Measurements from ENCODE around the gene ZNF189.
A peak's percentile ranks its signal among the peaks of the same experiment; 100 is the strongest.

The ZNF189 gene

GRCh38 chr9:101455656-101456240 is 57.1 kb downstream of the ZNF189 start:
- no peaks in the 10 kb centered on the region for H3K4me1 ChIP-seq (ENCODE audit: insufficient read depth, low read length, poor library complexity, severe bottlenecking)
- H3K9me3 ChIP-seq (ENCODE audit: insufficient read depth, low read depth, low read length): no peaks in the 10 kb centered on the region
- H3K27me3 ChIP-seq (ENCODE audit: insufficient read depth, low read length, poor library complexity, severe bottlenecking): no peaks in the 10 kb centered on the region
- TF ChIP-seq EZH2phosphoT487 (IDR thresholded peaks at IDR 0.05; ENCODE audit: borderline replicate concordance): no peak
- TF ChIP-seq, protein P1, sequence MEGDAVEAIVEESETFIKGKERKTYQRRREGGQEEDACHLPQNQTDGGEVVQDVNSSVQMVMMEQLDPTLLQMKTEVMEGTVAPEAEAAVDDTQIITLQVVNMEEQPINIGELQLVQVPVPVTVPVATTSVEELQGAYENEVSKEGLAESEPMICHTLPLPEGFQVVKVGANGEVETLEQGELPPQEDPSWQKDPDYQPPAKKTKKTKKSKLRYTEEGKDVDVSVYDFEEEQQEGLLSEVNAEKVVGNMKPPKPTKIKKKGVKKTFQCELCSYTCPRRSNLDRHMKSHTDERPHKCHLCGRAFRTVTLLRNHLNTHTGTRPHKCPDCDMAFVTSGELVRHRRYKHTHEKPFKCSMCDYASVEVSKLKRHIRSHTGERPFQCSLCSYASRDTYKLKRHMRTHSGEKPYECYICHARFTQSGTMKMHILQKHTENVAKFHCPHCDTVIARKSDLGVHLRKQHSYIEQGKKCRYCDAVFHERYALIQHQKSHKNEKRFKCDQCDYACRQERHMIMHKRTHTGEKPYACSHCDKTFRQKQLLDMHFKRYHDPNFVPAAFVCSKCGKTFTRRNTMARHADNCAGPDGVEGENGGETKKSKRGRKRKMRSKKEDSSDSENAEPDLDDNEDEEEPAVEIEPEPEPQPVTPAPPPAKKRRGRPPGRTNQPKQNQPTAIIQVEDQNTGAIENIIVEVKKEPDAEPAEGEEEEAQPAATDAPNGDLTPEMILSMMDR (conservative IDR thresholded peaks at IDR 0.05; ENCODE audit: low read length): no peak
- no peaks in the 10 kb centered on the region for H3K9me2 ChIP-seq (replicated peaks; ENCODE audit: low read depth, low read length)
- H3K36me3 ChIP-seq (ENCODE audit: insufficient read depth, low read length): no peaks in the 10 kb centered on the region
- no peak overlapping the region for H3K4me2 ChIP-seq (ENCODE audit: low read depth, low read length, poor library complexity, severe bottlenecking)
- H3K4me3 ChIP-seq (ENCODE audit: low read length, poor library complexity, severe bottlenecking): no peak overlapping the region
- H3F3A ChIP-seq (ENCODE audit: low read depth): no peaks in the 10 kb centered on the region
- no peaks in the 10 kb centered on the region for H4K20me1 ChIP-seq (ENCODE audit: insufficient read depth, low read length, poor library complexity, severe bottlenecking)
- no peaks in the 10 kb centered on the region for H3K79me2 ChIP-seq (ENCODE audit: insufficient read depth, low read length)
- no peak overlapping the region for H2AFZ ChIP-seq (ENCODE audit: low read length)
- no peak overlapping the region for H3K9ac ChIP-seq (ENCODE audit: low read depth, low read length, poor library complexity, severe bottlenecking)

- H2AFZ ChIP-seq (ENCODE audit: low read length): no peak overlapping the region
- no peaks in the 10 kb centered on the region for H3K27me3 ChIP-seq (ENCODE audit: insufficient read depth, low read length, poor library complexity, severe bottlenecking)
- no peak overlapping the region for H3K9ac ChIP-seq (ENCODE audit: low read depth, low read length, poor library complexity, severe bottlenecking)
- H3K4me2 ChIP-seq (ENCODE audit: low read depth, low read length, poor library complexity, severe bottlenecking): no peak overlapping the region
- H3K4me3 ChIP-seq (ENCODE audit: low read length, poor library complexity, severe bottlenecking): no peak overlapping the region
- H3F3A ChIP-seq (ENCODE audit: low read depth): no peaks in the 10 kb centered on the region
- TF ChIP-seq, protein P1 (conservative IDR thresholded peaks at IDR 0.05; ENCODE audit: low read length): peak; percentile 45
- TF ChIP-seq EZH2phosphoT487 (IDR thresholded peaks at IDR 0.05; ENCODE audit: borderline replicate concordance): no peak
- no peaks in the 10 kb centered on the region for H3K79me2 ChIP-seq (ENCODE audit: insufficient read depth, low read length)
- H3K9me3 ChIP-seq (ENCODE audit: insufficient read depth, low read depth, low read length): no peaks in the 10 kb centered on the region
- H3K36me3 ChIP-seq (ENCODE audit: insufficient read depth, low read length): no peaks in the 10 kb centered on the region
- no peaks in the 10 kb centered on the region for H4K20me1 ChIP-seq (ENCODE audit: insufficient read depth, low read length, poor library complexity, severe bottlenecking)
- no peaks in the 10 kb centered on the region for H3K9me2 ChIP-seq (replicated peaks; ENCODE audit: low read depth, low read length)
- H3K4me1 ChIP-seq (ENCODE audit: insufficient read depth, low read length, poor library complexity, severe bottlenecking): no peaks in the 10 kb centered on the region
Observed at GRCh38 chr9:101457003-101457402, 58.4 kb downstream of the ZNF189 start.

- H3K4me3 ChIP-seq (ENCODE audit: low read length, poor library complexity, severe bottlenecking): no peak overlapping the region
- no peaks in the 10 kb centered on the region for H3F3A ChIP-seq (ENCODE audit: low read depth)
- H3K9ac ChIP-seq (ENCODE audit: low read depth, low read length, poor library complexity, severe bottlenecking): no peak overlapping the region
- H3K27me3 ChIP-seq (ENCODE audit: insufficient read depth, low read length, poor library complexity, severe bottlenecking): no peaks in the 10 kb centered on the region
- H4K20me1 ChIP-seq (ENCODE audit: insufficient read depth, low read length, poor library complexity, severe bottlenecking): no peaks in the 10 kb centered on the region
- peak overlapping the region; percentile 69; the same call in 1 of the 2 replicates for H2AFZ ChIP-seq (ENCODE audit: low read length)
- no peaks in the 10 kb centered on the region for H3K36me3 ChIP-seq (ENCODE audit: insufficient read depth, low read length)
- H3K79me2 ChIP-seq (ENCODE audit: insufficient read depth, low read length): no peaks in the 10 kb centered on the region
- H3K4me2 ChIP-seq (ENCODE audit: low read depth, low read length, poor library complexity, severe bottlenecking): no peak overlapping the region
- TF ChIP-seq, protein P1 (conservative IDR thresholded peaks at IDR 0.05; ENCODE audit: low read length): peak; percentile 77
- no peak for TF ChIP-seq EZH2phosphoT487 (IDR thresholded peaks at IDR 0.05; ENCODE audit: borderline replicate concordance)
- H3K9me2 ChIP-seq (replicated peaks; ENCODE audit: low read depth, low read length): no peaks in the 10 kb centered on the region
- no peaks in the 10 kb centered on the region for H3K4me1 ChIP-seq (ENCODE audit: insufficient read depth, low read length, poor library complexity, severe bottlenecking)
- H3K9me3 ChIP-seq (ENCODE audit: insufficient read depth, low read depth, low read length): no peaks in the 10 kb centered on the region
Observed at GRCh38 chr9:101458963-101459631, 60.4 kb downstream of the ZNF189 start.

All from Loucy (cell line).